ENCODE results near the gene TIGIT. TPM values are rescaled to one million over a fixed set of nuclear protein-coding genes. Genes with fewer than 3 reads are reported as not detected.
A peak's percentile ranks its signal among the peaks of the same experiment; 100 is the strongest.

Gene TIGIT
- total and polyA plus RNA-seq, 10 of the 15 experiments (the other 5 are each of a cell fraction or from before 2014, with no cell fraction given): 0.08 to 4.7 (median 0.94) TPM

- no peak for TF ChIP-seq HDGF (IDR thresholded peaks at IDR 0.05)
- no peak for TF ChIP-seq NRF1 (conservative IDR thresholded peaks at IDR 0.05; ENCODE audit: low read depth, low read length)
- TF ChIP-seq BHLHE40 (IDR thresholded peaks at IDR 0.05; ENCODE audit: borderline replicate concordance in 1 of 2, low read depth in 2 of 2, low read length in 1 of 2): peak; percentile 23 to 44; a peak in 1 of 4 replicates
- 0 out of 2 replicates have a peak, but pooled peaks have one; percentile 16 for TF ChIP-seq CREM (IDR thresholded peaks at IDR 0.05; ENCODE audit: low read depth)
- TF ChIP-seq RUNX3 (IDR thresholded peaks at IDR 0.05; ENCODE audit: low read length): peak; percentile 57; the same call in 1 of the 2 replicates
- TF ChIP-seq TAF1 (IDR thresholded peaks at IDR 0.05; ENCODE audit: borderline replicate concordance, low read depth, low read length): no peak
- no peak for TF ChIP-seq CHD2 (IDR thresholded peaks at IDR 0.05; ENCODE audit: borderline replicate concordance, low read depth, low read length)
- TF ChIP-seq TCF3 (IDR thresholded peaks at IDR 0.05; ENCODE audit: borderline replicate concordance, insufficient read depth, low read depth, low read length): no peak
- TF ChIP-seq DPF2 (IDR thresholded peaks at IDR 0.05): no peak
- no peak for TF ChIP-seq TBL1XR1 (IDR thresholded peaks at IDR 0.05; ENCODE audit: low read depth, low read length)
- TF ChIP-seq CHD4 (IDR thresholded peaks at IDR 0.05): no peak
- no peak for TF ChIP-seq ASH2L (IDR thresholded peaks at IDR 0.05; ENCODE audit: borderline replicate concordance, low read depth)
- TF ChIP-seq RFX5 (IDR thresholded peaks at IDR 0.05; ENCODE audit: low read depth, low read length): no peak
- no peak for TF ChIP-seq SP1 (IDR thresholded peaks at IDR 0.05; ENCODE audit: low read depth, low read length)
- no peak for TF ChIP-seq BMI1 (IDR thresholded peaks at IDR 0.05; ENCODE audit: borderline replicate concordance)
- no peak for TF ChIP-seq ZNF622 (IDR thresholded peaks at IDR 0.05)
- TF ChIP-seq ESRRA (IDR thresholded peaks at IDR 0.05; ENCODE audit: low read length): no peak
- TF ChIP-seq NR2F1 (conservative IDR thresholded peaks at IDR 0.05): no peak
- no peak for TF ChIP-seq IRF4 (IDR thresholded peaks at IDR 0.05; ENCODE audit: low read depth, low read length)
- no peak for TF ChIP-seq CREB1 (IDR thresholded peaks at IDR 0.05; ENCODE audit: low read depth)
- TF ChIP-seq EGR1 (IDR thresholded peaks at IDR 0.05; ENCODE audit: borderline replicate concordance in 1 of 2, low read depth in 2 of 2, low read length in 2 of 2): no peak
- TF ChIP-seq RELA (IDR thresholded peaks at IDR 0.05; ENCODE audit: borderline replicate concordance, partially characterized antibody): no peak
- no peak for TF ChIP-seq EP300 (IDR thresholded peaks at IDR 0.05; ENCODE audit: borderline replicate concordance in 1 of 2, control insufficient read depth in 1 of 2, low read depth in 2 of 2, low read length in 2 of 2)
- no peak for TF ChIP-seq EED (IDR thresholded peaks at IDR 0.05; ENCODE audit: low read depth)
- TF ChIP-seq POLR2AphosphoS2 (IDR thresholded peaks at IDR 0.05; ENCODE audit: low read depth, low read length): no peak
- TF ChIP-seq POU2F2 (IDR thresholded peaks at IDR 0.05; ENCODE audit: borderline replicate concordance, low read depth, low read length): no peak
- no peak for TF ChIP-seq YY1 (IDR thresholded peaks at IDR 0.05; ENCODE audit: low read depth, low read length)
- no peak for TF ChIP-seq RBBP5 (conservative IDR thresholded peaks at IDR 0.05)
- no peak for TF ChIP-seq TARDBP (IDR thresholded peaks at IDR 0.05; ENCODE audit: borderline replicate concordance)
- no peak for TF ChIP-seq ZSCAN29 (IDR thresholded peaks at IDR 0.05)
- no peak for TF ChIP-seq NBN (IDR thresholded peaks at IDR 0.05)
- no peak for TF ChIP-seq STAT1 (conservative IDR thresholded peaks at IDR 0.05)
- no peak for TF ChIP-seq ZBTB40 (IDR thresholded peaks at IDR 0.05; ENCODE audit: borderline replicate concordance)
Observed at GRCh38 chr3:114328345-114328744, 34.5 kb downstream of the TIGIT start (continued).

All from GM12878 (cell line).